GM12878 (cell line): ENCODE measurements around the gene INCA1. TPM values are rescaled to one million over a fixed set of nuclear protein-coding genes. Genes with fewer than 3 reads are reported as not detected.

Source experiments
- ATAC-seq: fragments of 200-7000 bp; cut with Tn5 transposase; 3 replicates; pipeline ENCODE4 v1.9.1; 2020; ENCODE audit warnings: mild to moderate bottlenecking, moderate library complexity
- Bru-seq: library from RNA; stranded (reverse); fragments of 400-500 nt; gene quantifications from one replicate; lab custom pipeline; 2021; lab: Mats Ljungman, UMichigan
- BruChase-seq, 2 experiments: library from RNA; stranded (reverse); fragments of 400-500 nt; gene quantifications; one replicate each; lab custom pipeline; 2021; lab: Mats Ljungman, UMichigan
- BruUV-seq: library from RNA; stranded (reverse); fragments of 400-500 nt; replicated peaks from 2 replicates; lab custom pipeline; 2021; lab: Mats Ljungman, UMichigan
- CTCF ChIA-PET: fragments of 300-600 bp; sonication (Branson Sonifier 250); formaldehyde crosslinking; extraction: SDS; loops from one replicate; lab custom pipeline; 2021; ENCODE audit warnings: inconsistent platforms; lab: Yijun Ruan, JAX
- POLR2A ChIA-PET: fragments of 350-600 bp; formaldehyde crosslinking; extraction: SDS; loops from one replicate; lab custom pipeline; 2021; ENCODE audit warnings: inconsistent platforms; lab: Charles Lee
- RAD21 ChIA-PET: fragments of 300-600 bp; sonication (Branson Sonifier 250); formaldehyde crosslinking; loops from one replicate; lab custom pipeline; 2023; ENCODE audit warnings: antibody characterized with exemption; ENCODE audit not compliant: unreplicated experiment; lab: Charles Lee
- SMC1A ChIA-PET: fragments of 300-600 bp; sonication (Branson Sonifier 250); formaldehyde crosslinking; loops from one replicate; lab custom pipeline; 2023; ENCODE audit not compliant: unreplicated experiment, uncharacterized antibody; lab: Charles Lee
- DNase-seq: peaks from one replicate; pipeline ENCODE4 v3.0.0-alpha.2; 2011; ENCODE audit warnings: low read depth, low spot score
- FAIRE-seq: peaks from 3 replicates; lab custom pipeline; 2011; peaks lifted over from hg19 to GRCh38; lab: Jason Lieb, UNC
- H2AFZ ChIP-seq: 2 replicates; pipeline ENCODE4 v1.6.0; 2011; ENCODE audit warnings: low read depth, low read length, control low read depth; ENCODE audit not compliant: control insufficient read depth
- H3K27ac ChIP-seq: 2 replicates; pipeline ENCODE4 v1.5.1; 2011; ENCODE audit warnings: control low read depth; ENCODE audit not compliant: control insufficient read depth, insufficient read depth
- H3K27me3 ChIP-seq, 2 experiments: replicated peaks in 1 of 2; 2 replicates each; pipeline versions ENCODE4 v1.6.0 to v1.6.1; 2011; ENCODE audit warnings: low read length in 1 of 2; ENCODE audit not compliant: control insufficient read depth in 2 of 2, insufficient read depth in 2 of 2
- H3K36me3 ChIP-seq, 2 experiments: 2 replicates each; pipeline ENCODE4 v1.5.1; 2011; ENCODE audit warnings: low read length in 1 of 2; ENCODE audit not compliant: control insufficient read depth in 2 of 2, insufficient read depth in 2 of 2
- H3K4me1 ChIP-seq: 2 replicates; pipeline ENCODE4 v1.6.1; 2011; ENCODE audit warnings: mild to moderate bottlenecking, low read length, moderate library complexity, mixed read lengths; ENCODE audit not compliant: control insufficient read depth, insufficient read depth
- H3K4me2 ChIP-seq: 2 replicates; pipeline ENCODE4 v1.6.0; 2011; ENCODE audit warnings: control low read depth; ENCODE audit not compliant: control insufficient read depth, insufficient read depth
- H3K4me3 ChIP-seq: fragments of 200-600 bp; sonication (generic); 2 replicates; pipeline ENCODE4 v1.5.1; 2016
- H3K79me2 ChIP-seq: 2 replicates; pipeline ENCODE4 v1.6.0; 2011; ENCODE audit warnings: low read length; ENCODE audit not compliant: control insufficient read depth, insufficient read depth
- H3K9ac ChIP-seq: 2 replicates; pipeline ENCODE4 v1.8.0; 2011; ENCODE audit warnings: low read length, control low read depth, mixed read lengths; ENCODE audit not compliant: control insufficient read depth, insufficient read depth
- H3K9me3 ChIP-seq: replicated peaks from 3 replicates; pipeline ENCODE4 v1.5.1; 2011; ENCODE audit warnings: mild to moderate bottlenecking, low read length; ENCODE audit not compliant: control insufficient read depth, insufficient read depth
- H4K20me1 ChIP-seq: 2 replicates; pipeline ENCODE4 v1.6.0; 2011; ENCODE audit not compliant: control insufficient read depth, insufficient read depth
- BACH1 ChIP-seq: fragments of 450-650 bp; IDR thresholded peaks from 2 replicates; pipeline ENCODE4 v1.6.1; 2017; ENCODE audit warnings: mild to moderate bottlenecking, borderline replicate concordance
- BRCA1 ChIP-seq: IDR thresholded peaks from 2 replicates; pipeline ENCODE4 v1.6.1; 2011; ENCODE audit warnings: low read depth, low read length, improper control_type of control experiment
- CBFB ChIP-seq: IDR thresholded peaks from 2 replicates; pipeline ENCODE4 v1.6.1; 2016; ENCODE audit warnings: antibody characterized with exemption, low read depth
- CBX3 ChIP-seq: fragments of 200-600 bp; sonication (generic); IDR thresholded peaks from 2 replicates; pipeline ENCODE4 v1.6.1; 2016; ENCODE audit warnings: low read depth, borderline replicate concordance
- CBX5 ChIP-seq: sonication (generic); IDR thresholded peaks from 2 replicates; pipeline ENCODE4 v1.6.1; 2016; ENCODE audit warnings: low read depth, moderate library complexity, mild to moderate bottlenecking, inconsistent platforms
- GATAD2B ChIP-seq: fragments of 450-650 bp; conservative IDR thresholded peaks from 2 replicates; pipeline ENCODE4 v1.6.1; 2017; ENCODE audit warnings: low read depth, mild to moderate bottlenecking, moderate library complexity
- HCFC1 ChIP-seq: fragments of 150-350 bp; IDR thresholded peaks from 2 replicates; pipeline ENCODE4 v1.6.1; 2014; ENCODE audit warnings: low read length
- MTA3 ChIP-seq: IDR thresholded peaks from 2 replicates; pipeline ENCODE4 v1.6.1; 2012; ENCODE audit warnings: low read length, inconsistent platforms, borderline replicate concordance
- MYC ChIP-seq: IDR thresholded peaks from 2 replicates; pipeline ENCODE4 v1.6.1; 2011; ENCODE audit warnings: mild to moderate bottlenecking, low read length, moderate library complexity, inconsistent platforms; ENCODE audit not compliant: insufficient read depth, insufficient replicate concordance, insufficient read length, severe bottlenecking
- NR2C1 ChIP-seq: fragments of 450-650 bp; IDR thresholded peaks from 2 replicates; pipeline ENCODE4 v1.6.1; 2017; ENCODE audit warnings: antibody characterized with exemption, mild to moderate bottlenecking, moderate library complexity
- POLR2A ChIP-seq: IDR thresholded peaks from 2 replicates; pipeline ENCODE4 v1.6.1; 2011; ENCODE audit warnings: low read depth, mild to moderate bottlenecking, low read length
- POLR2AphosphoS2 ChIP-seq: IDR thresholded peaks from 2 replicates; pipeline ENCODE4 v1.6.1; 2011; ENCODE audit warnings: low read depth, mild to moderate bottlenecking, low read length, improper control_type of control experiment, moderate library complexity
- RBBP5 ChIP-seq: fragments of 200-600 bp; sonication (generic); conservative IDR thresholded peaks from 2 replicates; pipeline ENCODE4 v1.6.1; 2016
- RELA ChIP-seq: fragments of 450-650 bp; IDR thresholded peaks from 2 replicates; pipeline ENCODE4 v1.8.0; 2014; ENCODE audit warnings: borderline replicate concordance; ENCODE audit not compliant: partially characterized antibody
- TAF1 ChIP-seq: IDR thresholded peaks from 2 replicates; pipeline ENCODE4 v1.6.1; 2011; ENCODE audit warnings: mild to moderate bottlenecking, low read depth, low read length, borderline replicate concordance
- YY1 ChIP-seq: IDR thresholded peaks from 2 replicates; pipeline ENCODE4 v1.6.1; 2011; ENCODE audit warnings: low read depth, mild to moderate bottlenecking, low read length
- ZNF207 ChIP-seq: fragments of 450-650 bp; IDR thresholded peaks from 2 replicates; pipeline ENCODE4 v1.6.1; 2014; ENCODE audit warnings: antibody characterized with exemption, mild to moderate bottlenecking, borderline replicate concordance
- WGBS: methylation state at CpG from one replicate; pipeline ENCODE4 v1.1.6; 2016; ENCODE audit warnings: low lambda C conversion rate; ENCODE audit not compliant: insufficient replicate concordance, insufficient coverage; ENCODE audit errors: missing lambda C conversion rate; 5-methylcytosine and 5-hydroxymethylcytosine counted together
- in situ Hi-C: fragments of 300-500 bp; cut with MboI; formaldehyde crosslinking; loops from 9 replicates; pipeline ENCODE4 v1.14.3; 2018; ENCODE audit warnings: mixed read lengths
- intact Hi-C: fragments of 100-400 bp; cut with micrococcal nuclease; formaldehyde crosslinking; loops from one replicate; pipeline ENCODE4 v1.14.2; 2022; ENCODE audit not compliant: unreplicated experiment
- long read RNA-seq, 2 experiments: library from polyadenylated mRNA; unstranded; transcript quantifications; one replicate each; pipeline ENCODE4 v2.0.0, GENCODE V29; 2019 to 2020
- polyA minus RNA-seq, 3 experiments: library from RNA; depleted of rRNA, polyadenylated mRNA; stranded (reverse); fragments of >200 nt; gene quantifications; 2 replicates each; pipeline ENCODE4 v1.2.3, GENCODE V29; 2011
- polyA plus RNA-seq, 11 experiments: library from polyadenylated mRNA; depleted of rRNA in 4 of 11; unstranded in 6 of 11; stranded (reverse) in 5 of 11; fragments of >200 nt; fragmentation: Nextera tagmentation in 4 of 11; fragmentation: Illumina TruSeq in 1 of 11; extraction: Ambion mirVana in 4 of 11; extraction: Trizol in 1 of 11; gene quantifications; 1 replicate in 1 of 11; 2 replicates in 10 of 11; pipeline versions ENCODE4 v1.2.1 to v1.2.3, GENCODE V29; 2011 to 2016; ENCODE audit warnings: inconsistent platforms in 2 of 11, missing spikeins in 2 of 11, low read depth in 1 of 11
- total RNA-seq, 4 experiments: library from RNA; depleted of rRNA in 3 of 4; stranded (reverse); fragments of >200 nt in 3 of 4; fragmentation: Illumina TruSeq in 1 of 4; extraction: Trizol in 1 of 4; gene quantifications; 2 replicates each; pipeline versions ENCODE4 v1.2.1 to v1.2.3, GENCODE V29; 2013 to 2021
- TF ChIP-seq, protein P1 (sequence below): fragments of 450-650 bp; IDR thresholded peaks from 2 replicates; pipeline ENCODE4 v1.6.1; 2018; ENCODE audit warnings: borderline replicate concordance, mild to moderate bottlenecking; ENCODE audit not compliant: partially characterized antibody

INCA1 gene, protein sequence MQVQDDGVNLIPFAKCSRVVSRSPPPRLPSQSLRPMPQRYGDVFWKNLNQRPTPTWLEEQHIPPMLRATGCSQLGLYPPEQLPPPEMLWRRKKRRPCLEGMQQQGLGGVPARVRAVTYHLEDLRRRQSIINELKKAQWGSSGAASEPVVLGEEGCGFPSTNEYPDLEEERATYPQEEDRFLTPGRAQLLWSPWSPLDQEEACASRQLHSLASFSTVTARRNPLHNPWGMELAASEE
- total RNA-seq (2013; cell fraction: nucleolus; rRNA removed) = not detected in 2 replicates
- 0.16 and 0.28 TPM in 2 replicates for total RNA-seq (2014; rRNA removed)
- 0.18 and 0.27 TPM in 2 replicates for total RNA-seq (2014; rRNA removed; fragmentation: Illumina TruSeq; extraction: Trizol)
- total RNA-seq (2021) = 0.21 and 0.29 TPM in 2 replicates
- 0.83 TPM for polyA plus RNA-seq (2011; ENCODE audit: low read depth)
- 0.29 and 0.36 TPM in 2 replicates for polyA plus RNA-seq (2011; rRNA removed)
- polyA plus RNA-seq (2011; cell fraction: cytosol; rRNA removed) = 0.40 and 0.48 TPM in 2 replicates
- 2.4 and 3.7 TPM in 2 replicates for polyA plus RNA-seq (2011; cell fraction: nucleus; rRNA removed)
- 0.70 and 0.79 TPM in 2 replicates for polyA plus RNA-seq (2012)
- 0.19 and 0.49 TPM in 2 replicates for polyA plus RNA-seq (2014; fragmentation: Illumina TruSeq; extraction: Trizol)
- under 1 TPM; 0.61 to 0.64 TPM for polyA plus RNA-seq (2014; fragmentation: Nextera tagmentation; extraction: Ambion mirVana)
- 0.15 and 0.77 TPM in 2 replicates for polyA plus RNA-seq (2014; rRNA removed)
- 1 to 10 TPM in 1 of 2 experiments, under 1 TPM in 1; 0.99 to 1.8 TPM for polyA plus RNA-seq (2016; fragmentation: Nextera tagmentation; extraction: Ambion mirVana)
- not detected in 2 replicates for polyA minus RNA-seq (2011; rRNA and poly(A)+ RNA removed)
- polyA minus RNA-seq (2011; cell fraction: cytosol; rRNA and poly(A)+ RNA removed) = not detected in 2 replicates
- 0.36 TPM in 1 of 2 replicates, not detected in the other for polyA minus RNA-seq (2011; cell fraction: nucleus; rRNA and poly(A)+ RNA removed)
- Bru-seq, nascent RNA = percentile 33 among the genes with signal in this experiment
- percentile 36 among the genes with signal in this experiment for BruChase-seq, experiment 1, labeled RNA remaining after a 6-hour chase
- BruChase-seq, experiment 2, labeled RNA remaining after a 2-hour chase = percentile 29 among the genes with signal in this experiment
- long read RNA-seq, experiment 1 = 0 reads
- long read RNA-seq, experiment 2 = 0 reads

DNA sequence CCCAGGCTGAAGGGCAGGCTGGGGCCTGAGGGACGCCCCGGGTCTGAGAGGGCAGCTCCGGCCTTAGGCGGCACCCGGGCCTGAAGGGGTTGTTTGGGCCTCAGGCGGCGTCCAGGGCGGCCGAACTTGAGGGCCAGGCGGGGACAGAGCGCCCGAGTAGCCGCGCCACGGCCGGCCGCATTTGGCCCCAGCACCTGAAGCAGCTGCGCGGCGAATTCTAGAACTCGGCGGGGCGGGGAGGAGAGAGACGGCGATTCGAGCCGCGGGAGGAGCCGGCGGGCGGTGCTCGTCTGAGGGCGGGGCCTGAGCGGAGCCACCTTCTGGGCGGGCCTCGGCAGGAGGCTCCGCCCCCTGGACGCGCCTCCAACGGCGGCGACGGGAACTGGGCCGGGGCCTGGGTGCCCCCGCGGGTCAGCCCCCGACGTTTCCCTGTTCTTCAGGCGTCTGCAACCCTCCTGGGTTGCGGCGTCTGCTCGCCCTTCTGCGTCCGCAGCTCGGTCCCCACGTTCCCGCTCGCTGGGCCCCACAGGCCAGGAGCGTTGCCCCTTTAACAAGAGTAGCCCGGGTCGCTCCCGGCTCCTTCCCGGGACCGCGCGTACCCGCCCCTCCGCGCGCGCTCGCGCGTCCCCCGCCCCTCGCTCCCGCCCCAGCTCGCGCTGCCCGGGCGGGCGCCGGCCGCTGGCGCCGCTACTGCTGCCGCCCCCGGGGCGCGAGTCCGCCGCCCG is at the start of gene INCA1, which contains the start of gene KIF1C:
TSS of gene INCA1 (minus strand) at position 221 of the 725 bp plus-strand sequence. CDS start 3,085 bp downstream, outside the sequence.
TSS of gene KIF1C (plus strand) at position 649 of the 725 bp plus-strand sequence. CDS start 2,297 bp downstream, outside the sequence.
- peak within 1 kb of the TSS; percentile 99 for H3K4me3 ChIP-seq
- peaks cover 11% of the 10 kb centered on the region for H3K4me1 ChIP-seq
- H3K9me3 ChIP-seq = no peaks in the 10 kb centered on the region
- under 1% methylated on average over 60 of the region's 93 CpGs for WGBS
- H3K79me2 ChIP-seq = peaks cover 25% of the 10 kb centered on the region
- peak; percentile 93 for ATAC-seq
- no peaks in the 10 kb centered on the region for H3K27me3 ChIP-seq
- RAD21 ChIA-PET = interaction anchor here (0.6 to 1.7 kb wide), 5 partner anchors 10 to 57 kb away, joined by 3 to 15 read pairs (median 7); partner anchors contain the start of genes CAMTA2, RNF167, SLC25A11 and SPAG7
- H3K36me3 ChIP-seq = peaks cover 8 to 13% of the 10 kb centered on the region in 2 experiments; a peak in 3 of 4 replicates
- in situ Hi-C loops (no loop called here), intact Hi-C loops (loop anchor here (2.0 to 5.0 kb wide), 3 partner anchors 19 to 49 kb away; partner anchors contain the start of gene PFN1)
- no peaks in the 10 kb centered on the region for H4K20me1 ChIP-seq
- POLR2A ChIA-PET = interaction anchor here (0.6 to 3.7 kb wide), 12 partner anchors 8 to 489 kb away, joined by 3 to 22 read pairs (median 4); partner anchors contain the start of genes CAMTA2, DERL2, MIS12 and RNF167
- CTCF ChIA-PET = interaction anchor here (0.6 to 2.5 kb wide), 4 partner anchors 10 to 185 kb away, joined by 3 to 12 read pairs (median 6); partner anchors contain the start of gene CAMTA2
- peak; percentile 56 for FAIRE-seq
- peak within 1 kb of the TSS; percentile 95 for H2AFZ ChIP-seq
- peak within 1 kb of the TSS; percentile 99 for H3K4me2 ChIP-seq
- BruUV-seq = no TSS peak
- peak; percentile 42 for DNase-seq
- peak within 1 kb of the TSS; percentile 87 for H3K9ac ChIP-seq
- SMC1A ChIA-PET = interaction anchor here (1.1 to 1.6 kb wide), 2 partner anchors 10 to 30 kb away, joined by 4 to 10 read pairs; partner anchors contain the start of genes CAMTA2 and SPAG7
- H3K27ac ChIP-seq = peak within 1 kb of the TSS; percentile 80
- peak; percentile 39; the same call in 1 of the 2 replicates for TF ChIP-seq NR2C1
- no peak for TF ChIP-seq CBX3
- no peak for TF ChIP-seq CBX5
- no peak for TF ChIP-seq POLR2AphosphoS2
- TF ChIP-seq MYC = no peak
- TF ChIP-seq CBFB = no peak
- no peak for TF ChIP-seq YY1
- no peak for TF ChIP-seq TAF1
- TF ChIP-seq GATAD2B = peak; percentile 86
- peak; percentile 65 for TF ChIP-seq RELA
- no peak for TF ChIP-seq MTA3
- no peak for TF ChIP-seq BRCA1
- 0 out of 2 replicates have a peak, but pooled peaks have one; percentile 28 for TF ChIP-seq BACH1
- no peak for TF ChIP-seq RBBP5
- TF ChIP-seq HCFC1 = no peak
- TF ChIP-seq ZNF207 = peak; percentile 80; the same call in 1 of the 2 replicates
- TF ChIP-seq POLR2A = peak; percentile 70
- TF ChIP-seq, protein P1, sequence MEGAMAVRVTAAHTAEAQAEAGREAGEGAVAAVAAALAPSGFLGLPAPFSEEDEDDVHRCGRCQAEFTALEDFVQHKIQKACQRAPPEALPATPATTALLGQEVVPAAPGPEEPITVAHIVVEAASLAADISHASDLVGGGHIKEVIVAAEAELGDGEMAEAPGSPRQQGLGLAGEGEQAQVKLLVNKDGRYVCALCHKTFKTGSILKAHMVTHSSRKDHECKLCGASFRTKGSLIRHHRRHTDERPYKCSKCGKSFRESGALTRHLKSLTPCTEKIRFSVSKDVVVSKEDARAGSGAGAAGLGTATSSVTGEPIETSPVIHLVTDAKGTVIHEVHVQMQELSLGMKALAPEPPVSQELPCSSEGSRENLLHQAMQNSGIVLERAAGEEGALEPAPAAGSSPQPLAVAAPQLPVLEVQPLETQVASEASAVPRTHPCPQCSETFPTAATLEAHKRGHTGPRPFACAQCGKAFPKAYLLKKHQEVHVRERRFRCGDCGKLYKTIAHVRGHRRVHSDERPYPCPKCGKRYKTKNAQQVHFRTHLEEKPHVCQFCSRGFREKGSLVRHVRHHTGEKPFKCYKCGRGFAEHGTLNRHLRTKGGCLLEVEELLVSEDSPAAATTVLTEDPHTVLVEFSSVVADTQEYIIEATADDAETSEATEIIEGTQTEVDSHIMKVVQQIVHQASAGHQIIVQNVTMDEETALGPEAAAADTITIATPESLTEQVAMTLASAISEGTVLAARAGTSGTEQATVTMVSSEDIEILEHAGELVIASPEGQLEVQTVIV = peak; percentile 87
